Measurements from ENCODE around the gene METTL9.

The METTL9 gene

DNA sequence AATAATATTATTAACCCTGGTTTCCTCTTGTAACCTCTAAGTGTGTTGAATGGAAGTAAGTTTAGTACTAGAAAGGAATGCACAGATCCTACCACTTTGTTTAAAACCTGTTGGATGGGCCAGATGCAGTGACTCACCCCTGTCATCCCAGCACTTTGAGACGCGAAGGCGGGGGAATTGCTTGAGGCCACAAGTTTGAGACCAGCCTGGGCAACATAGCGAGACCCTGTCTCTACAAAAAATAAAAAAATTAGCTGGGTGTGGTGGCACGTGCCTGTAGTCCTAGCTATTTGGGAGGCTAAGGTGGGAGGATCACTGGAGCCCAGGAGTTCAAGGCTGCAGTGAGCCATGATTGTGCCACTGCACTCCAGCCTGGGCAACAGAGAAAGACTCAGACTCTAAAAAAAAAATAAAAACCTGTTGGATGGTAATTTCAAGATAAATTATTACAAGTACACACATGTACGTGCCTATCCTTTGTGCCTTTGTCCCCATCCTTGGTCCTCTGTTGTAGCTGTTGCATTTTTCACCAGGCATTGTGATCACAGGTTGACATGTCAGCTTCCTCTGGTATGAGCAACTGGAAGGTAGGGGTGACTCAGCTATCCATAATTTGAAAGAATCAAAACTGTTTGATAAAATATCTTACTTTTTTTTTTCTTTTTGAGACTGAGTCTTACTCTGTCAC is 30.7 kb upstream of the METTL9 start:
- TF ChIP-seq, protein P1, sequence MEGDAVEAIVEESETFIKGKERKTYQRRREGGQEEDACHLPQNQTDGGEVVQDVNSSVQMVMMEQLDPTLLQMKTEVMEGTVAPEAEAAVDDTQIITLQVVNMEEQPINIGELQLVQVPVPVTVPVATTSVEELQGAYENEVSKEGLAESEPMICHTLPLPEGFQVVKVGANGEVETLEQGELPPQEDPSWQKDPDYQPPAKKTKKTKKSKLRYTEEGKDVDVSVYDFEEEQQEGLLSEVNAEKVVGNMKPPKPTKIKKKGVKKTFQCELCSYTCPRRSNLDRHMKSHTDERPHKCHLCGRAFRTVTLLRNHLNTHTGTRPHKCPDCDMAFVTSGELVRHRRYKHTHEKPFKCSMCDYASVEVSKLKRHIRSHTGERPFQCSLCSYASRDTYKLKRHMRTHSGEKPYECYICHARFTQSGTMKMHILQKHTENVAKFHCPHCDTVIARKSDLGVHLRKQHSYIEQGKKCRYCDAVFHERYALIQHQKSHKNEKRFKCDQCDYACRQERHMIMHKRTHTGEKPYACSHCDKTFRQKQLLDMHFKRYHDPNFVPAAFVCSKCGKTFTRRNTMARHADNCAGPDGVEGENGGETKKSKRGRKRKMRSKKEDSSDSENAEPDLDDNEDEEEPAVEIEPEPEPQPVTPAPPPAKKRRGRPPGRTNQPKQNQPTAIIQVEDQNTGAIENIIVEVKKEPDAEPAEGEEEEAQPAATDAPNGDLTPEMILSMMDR (IDR thresholded peaks at IDR 0.05), result no peak

DNA sequence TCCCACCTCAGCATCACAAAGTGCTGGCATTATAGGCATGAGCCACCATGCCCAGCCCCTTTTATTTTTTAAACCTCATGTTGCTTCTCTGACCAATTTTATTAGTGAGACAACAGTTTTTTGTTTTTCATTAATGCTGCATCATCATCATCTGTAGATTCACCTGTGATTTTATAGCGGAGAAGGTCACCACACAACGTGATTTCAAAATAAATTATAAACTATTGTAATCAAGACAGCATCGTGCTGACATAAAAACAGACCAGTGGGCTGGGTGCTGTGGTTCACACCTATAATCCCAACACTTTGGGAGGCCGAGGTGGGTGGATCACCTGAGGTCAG is 28.7 kb upstream of the METTL9 start:
- TF ChIP-seq, protein P1 (IDR thresholded peaks at IDR 0.05), result no peak

DNA sequence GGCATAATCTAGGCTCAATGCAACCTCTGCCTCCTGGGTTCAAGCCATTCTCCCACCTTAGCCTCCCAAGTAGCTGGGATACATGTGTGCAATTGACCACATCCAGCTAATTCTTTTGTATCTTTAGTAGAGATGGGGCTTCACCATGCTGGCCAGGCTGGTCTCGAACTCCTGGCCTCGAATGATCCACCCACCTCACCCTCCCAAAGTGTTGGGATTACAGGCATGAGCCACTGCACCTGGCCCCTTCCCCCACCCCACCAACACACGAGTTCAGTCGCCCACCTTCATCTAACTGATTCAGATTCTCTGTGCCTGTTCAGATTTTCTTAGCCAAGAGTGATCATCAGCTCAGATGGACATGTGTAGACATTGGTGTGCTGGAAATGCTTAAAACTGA is 25.0 kb upstream of the METTL9 start:
- TF ChIP-seq, protein P1 (IDR thresholded peaks at IDR 0.05), result no peak

DNA sequence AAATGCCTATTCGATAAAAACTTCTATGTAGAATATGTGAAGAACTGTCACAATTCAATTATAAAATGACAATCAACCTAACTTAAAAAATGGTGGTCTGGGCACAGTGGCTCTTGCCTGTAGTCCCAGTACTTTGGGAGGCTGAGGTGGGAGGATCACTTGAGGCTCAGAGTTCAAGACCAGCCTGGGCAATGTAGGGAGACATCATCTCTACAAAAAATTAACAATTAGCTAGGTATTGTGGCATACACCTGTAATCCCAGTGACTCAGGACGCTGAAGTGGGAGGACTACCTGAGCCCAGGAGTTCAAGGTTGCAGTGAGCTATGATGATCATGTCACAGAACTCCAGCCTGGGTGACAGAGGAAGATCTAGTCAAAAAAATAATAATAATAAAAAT is 18.6 kb upstream of the METTL9 start:
- TF ChIP-seq, protein P1 (IDR thresholded peaks at IDR 0.05), result no peak

DNA sequence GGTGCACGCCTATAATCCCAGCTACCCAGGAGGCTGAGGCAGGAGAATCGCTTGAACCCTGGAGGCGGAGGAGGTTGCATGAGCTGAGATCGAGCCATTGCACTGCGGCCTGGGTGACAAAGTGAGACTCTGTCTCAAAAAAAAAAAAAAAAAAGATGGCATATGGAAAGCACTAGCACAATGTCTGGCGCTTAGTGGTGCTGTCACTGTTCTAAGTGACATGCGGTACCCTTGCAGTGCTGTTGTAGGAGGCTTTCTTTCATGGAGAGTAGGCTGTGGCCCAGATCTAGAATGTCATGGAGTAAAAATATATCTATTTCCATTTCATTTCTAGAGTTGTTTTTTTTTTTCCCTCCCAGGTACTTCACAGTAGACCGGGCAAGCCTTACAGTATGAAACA is 14.6 kb upstream of the METTL9 start:
- TF ChIP-seq, protein P1 (IDR thresholded peaks at IDR 0.05), result no peak

DNA sequence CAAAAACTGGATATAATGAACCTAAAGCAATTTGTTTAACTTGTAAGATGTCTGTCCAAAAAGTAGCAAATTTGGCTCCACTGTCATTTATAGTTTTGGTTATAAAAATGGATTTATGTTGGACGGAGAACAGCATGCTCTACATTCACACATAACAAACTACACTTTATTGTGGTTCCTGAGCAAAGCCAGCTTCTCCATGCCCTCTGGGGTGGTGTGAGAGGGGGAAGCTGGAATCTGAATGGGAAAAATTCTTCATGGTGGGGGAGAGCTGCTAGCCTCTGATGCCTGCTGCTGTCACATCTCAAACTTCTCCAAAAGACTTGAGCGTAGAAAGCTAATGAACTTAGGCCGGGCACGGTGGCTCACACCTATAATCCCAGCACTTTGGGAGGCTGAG is 9.8 kb upstream of the METTL9 start:
- TF ChIP-seq, protein P1 (IDR thresholded peaks at IDR 0.05), result no peak

DNA sequence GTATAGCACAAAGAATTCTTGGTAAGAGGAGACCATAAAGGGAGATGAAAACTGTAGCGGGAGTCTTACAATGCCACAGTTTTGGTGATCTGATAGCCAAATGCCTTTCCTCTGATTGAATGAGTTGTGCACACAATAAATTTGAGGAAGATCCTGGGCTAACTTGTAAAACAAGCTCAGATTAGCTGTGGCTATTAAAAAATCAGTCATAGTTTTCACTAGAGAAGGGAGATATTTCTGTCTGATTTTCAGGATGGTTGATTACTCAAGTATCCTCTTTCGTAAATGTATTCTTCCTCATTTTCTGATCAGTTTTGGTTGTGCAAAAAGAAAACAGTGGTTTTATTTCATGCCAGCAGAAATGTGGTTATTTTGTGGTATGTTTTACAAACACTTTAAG is 9.1 kb upstream of the METTL9 start:
- TF ChIP-seq, protein P1 (IDR thresholded peaks at IDR 0.05), result no peak

DNA sequence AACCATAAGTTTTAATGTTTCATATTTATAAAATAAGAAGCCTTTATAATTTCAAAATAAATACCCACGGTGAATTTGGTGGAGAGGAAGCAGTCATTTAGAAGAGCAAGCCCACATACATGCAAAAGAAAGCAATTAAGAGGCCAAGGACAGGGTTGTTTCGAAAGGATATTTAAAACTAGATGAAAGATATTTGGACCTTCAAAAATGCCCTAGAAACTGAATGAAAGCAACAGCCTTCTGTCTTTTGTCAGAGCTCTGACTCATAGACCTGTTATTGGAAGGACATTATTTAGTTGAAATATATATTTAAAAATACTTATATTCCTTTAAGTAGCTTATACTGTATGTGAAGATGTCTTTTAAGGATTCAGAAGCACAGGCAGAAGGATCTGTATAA is 8.6 kb upstream of the METTL9 start:
- TF ChIP-seq, protein P1 (IDR thresholded peaks at IDR 0.05), result no peak
